ENCODE measurements around the gene CLDN17.

The CLDN17 gene

GRCh38 chr21:30116479-30116878 is 50.1 kb downstream of the CLDN17 start:
- no peak for DNase-seq
